Measurements from ENCODE around the gene HS2ST1. TPM values are rescaled to one million over a fixed set of nuclear protein-coding genes. Genes with fewer than 3 reads are reported as not detected.

Gene HS2ST1
- total RNA-seq, 1 experiment from 2014 or later: 30.1 TPM

- TF ChIP-seq REST (IDR thresholded peaks at IDR 0.05; ENCODE audit: low read depth) (no peak), EZH2phosphoT487 (IDR thresholded peaks at IDR 0.05; ENCODE audit: borderline replicate concordance) (no peak), TCF7L2 (IDR thresholded peaks at IDR 0.05; ENCODE audit: borderline replicate concordance, extremely low read depth, insufficient read depth, insufficient read length) (no peak)
Measured at GRCh38 chr1:87129038-87129437, 214.6 kb downstream of the HS2ST1 start (continued).

GRCh38 chr1:87129606-87130005 is 215.2 kb downstream of the HS2ST1 start:
- no peaks in the 10 kb centered on the region for H3K27me3 ChIP-seq (ENCODE audit: insufficient read depth, low read length)
- H3K79me2 ChIP-seq (ENCODE audit: insufficient read depth, low read length): no peaks in the 10 kb centered on the region
- no peaks in the 10 kb centered on the region for H4K20me1 ChIP-seq (ENCODE audit: insufficient read depth)
- H3K9me2 ChIP-seq (ENCODE audit: insufficient read depth): no peaks in the 10 kb centered on the region
- no TSS peak for BruUV-seq (replicated peaks)
- CTCF ChIA-PET: no interaction called here
- intact Hi-C loops (cut with micrococcal nuclease): loop anchor here (2.0 to 10.0 kb wide), 3 partner anchors 151 to 1475 kb away; no protein-coding TSS in a partner anchor
- TF ChIP-seq POLR2A (IDR thresholded peaks at IDR 0.05; ENCODE audit: borderline replicate concordance, extremely low read depth, insufficient read depth, insufficient read length) (no peak), YY1 (IDR thresholded peaks at IDR 0.05; ENCODE audit: extremely low read depth, insufficient replicate concordance, low read depth, low read length) (no peak), ELF1 (IDR thresholded peaks at IDR 0.05; ENCODE audit: borderline replicate concordance, low read depth) (no peak), FOSL1 (IDR thresholded peaks at IDR 0.05; ENCODE audit: low read depth) (no peak), ZBTB33 (IDR thresholded peaks at IDR 0.05; ENCODE audit: extremely low read depth, insufficient replicate concordance, low read length) (no peak), POLR2AphosphoS5 (IDR thresholded peaks at IDR 0.05; ENCODE audit: low read depth, low read length) (no peak), CTCF (IDR thresholded peaks at IDR 0.05 in 2 of 3, conservative IDR thresholded peaks at IDR 0.05 in 1 of 3; ENCODE audit: borderline replicate concordance in 1 of 3, insufficient read depth in 1 of 3, low read depth in 2 of 3, low read length in 2 of 3) (no peak), EZH2phosphoT487 (IDR thresholded peaks at IDR 0.05; ENCODE audit: borderline replicate concordance) (no peak), TCF7L2 (IDR thresholded peaks at IDR 0.05; ENCODE audit: borderline replicate concordance, extremely low read depth, insufficient read depth, insufficient read length) (no peak)
- DNase-seq (ENCODE audit: low read depth, low spot score) (no peak), ATAC-seq (no peak)
- RAD21 ChIA-PET (ENCODE audit: low non-redundant PET in 1 of 2, low total read pairs in 2 of 2, uncharacterized antibody in 2 of 2, unreplicated experiment in 2 of 2): no interaction called here
- H2AFZ ChIP-seq (ENCODE audit: low read depth, low read length, poor library complexity, severe bottlenecking): no peak overlapping the region
- H3K4me2 ChIP-seq (ENCODE audit: low read length): no peak overlapping the region
- no peak overlapping the region for H3K27ac ChIP-seq (ENCODE audit: low read depth, low read length)
- H3K4me1 ChIP-seq (ENCODE audit: control insufficient read depth in 1 of 2, insufficient read depth in 2 of 2, low read length in 2 of 2): peaks cover 0 to 4% of the 10 kb centered on the region in 2 experiments; a peak in 1 of 4 replicates
- H3K4me3 ChIP-seq (replicated peaks in 1 of 2; ENCODE audit: low read depth in 1 of 2, low read length in 2 of 2): no peak overlapping the region
- H3K9ac ChIP-seq (ENCODE audit: low read length): no peak overlapping the region
- POLR2A ChIA-PET: interaction anchor here (0.6 kb wide), 1 partner anchor 12 kb away, joined by 3 read pairs; no protein-coding TSS in a partner anchor
- H3K9me3 ChIP-seq (ENCODE audit: control insufficient read depth in 1 of 2, insufficient read depth in 1 of 2, low read depth in 1 of 2, low read length in 2 of 2): no peaks in the 10 kb centered on the region
- no peaks in the 10 kb centered on the region for H3K36me3 ChIP-seq (ENCODE audit: control insufficient read depth in 1 of 2, insufficient read depth in 2 of 2, low read length in 2 of 2)

Measured in HCT116 (cell line).